Hematopoietic multipotent progenitor cell treated with erythropoietin and hydrocortisone succinate and interleukin-3 and kit ligand, for 17 days (in vitro differentiated cells): ENCODE data around the gene ANKS1B.
"Not testable (repeated sequence)": the region's sequence is repeated elsewhere in the genome, so short reads cannot be mapped to it uniquely, and the experiment has no call there.

ENCODE experiments used
- DNase-seq: peaks from one replicate; pipeline ENCODE4 v3.0.0-alpha.2; 2015; ENCODE audit warnings: low spot score

Gene ANKS1B

GRCh38 chr12:99758997-99759396 lies 225.7 kb downstream of the ANKS1B start:
- DNase-seq, result no peak

GRCh38 chr12:99752740-99753139 lies 232.0 kb downstream of the ANKS1B start:
- no peak for DNase-seq

GRCh38 chr12:99746538-99746937 lies 238.2 kb downstream of the ANKS1B start:
- no peak for DNase-seq

- no peak for DNase-seq
Measured at GRCh38 chr12:99745895-99746294, 238.8 kb downstream of the ANKS1B start.

GRCh38 chr12:99745121-99745520 lies 239.6 kb downstream of the ANKS1B start:
- DNase-seq, result no peak

- DNase-seq, result no peak
Measured at GRCh38 chr12:99736760-99737269, 247.9 kb downstream of the ANKS1B start.

- DNase-seq, result no peak
Measured at GRCh38 chr12:99732131-99732530, 252.6 kb downstream of the ANKS1B start.

GRCh38 chr12:99722690-99723486 lies 261.8 kb downstream of the ANKS1B start:
- no peak for DNase-seq

GRCh38 chr12:99721715-99722275 lies 262.9 kb downstream of the ANKS1B start:
- DNase-seq, result no peak

- not testable (repeated sequence) for DNase-seq
Measured at GRCh38 chr12:99720083-99720465, 264.7 kb downstream of the ANKS1B start.

- DNase-seq, result not testable (repeated sequence)
Measured at GRCh38 chr12:99719411-99720082, 265.2 kb downstream of the ANKS1B start.

- not testable (repeated sequence) for DNase-seq
Measured at GRCh38 chr12:99715841-99716510, 268.8 kb downstream of the ANKS1B start.

- not testable (repeated sequence) for DNase-seq
Measured at GRCh38 chr12:99714921-99715320, 269.8 kb downstream of the ANKS1B start.

- DNase-seq, result no peak
Measured at GRCh38 chr12:99713946-99714520, 270.7 kb downstream of the ANKS1B start.

GRCh38 chr12:99712281-99712680 lies 272.5 kb downstream of the ANKS1B start:
- DNase-seq, result no peak

GRCh38 chr12:99711246-99711645 lies 273.5 kb downstream of the ANKS1B start:
- DNase-seq, result no peak

- DNase-seq, result no peak
Measured at GRCh38 chr12:99709619-99710018, 275.1 kb downstream of the ANKS1B start.

- DNase-seq, result no peak
Measured at GRCh38 chr12:99709116-99709515, 275.6 kb downstream of the ANKS1B start.

GRCh38 chr12:99707883-99708282 lies 276.9 kb downstream of the ANKS1B start:
- DNase-seq, result no peak

GRCh38 chr12:99706736-99707473 lies 277.8 kb downstream of the ANKS1B start:
- DNase-seq, result no peak

- no peak for DNase-seq
Measured at GRCh38 chr12:99704458-99704857, 280.3 kb downstream of the ANKS1B start.
